Erythroblast (primary cell): Measurements from ENCODE around the gene ZNF366.

Experiments used
- GATA1 ChIP-seq: IDR thresholded peaks from 2 replicates; pipeline ENCODE4 v1.6.1; 2011; ENCODE audit warnings: low read depth, mild to moderate bottlenecking, control low read depth, low read length, moderate library complexity
- POLR2A ChIP-seq: IDR thresholded peaks from 2 replicates; pipeline ENCODE4 v1.6.1; 2011; ENCODE audit warnings: mild to moderate bottlenecking, low read length

DNA sequence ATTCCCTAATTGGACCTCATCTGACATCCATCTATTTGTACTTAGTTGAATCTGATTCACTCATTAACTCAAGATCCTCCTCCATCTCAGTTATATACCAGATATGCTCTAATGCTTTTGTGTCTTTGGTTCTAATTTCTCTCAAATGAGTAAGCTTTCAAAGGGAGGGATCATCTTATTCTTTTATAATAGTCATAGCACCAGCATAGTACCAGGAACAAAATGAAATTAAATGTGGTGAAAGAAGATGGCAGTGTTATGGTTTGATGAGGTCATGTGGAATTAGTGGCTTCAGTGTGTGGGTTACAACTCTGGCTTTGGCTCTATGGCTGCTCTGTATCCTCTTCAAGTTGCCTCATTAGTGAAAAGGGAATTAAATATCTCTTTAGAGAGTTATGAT lies 32.5 kb upstream of the ZNF366 start:
- TF ChIP-seq POLR2A (no peak), GATA1 (no peak)
